Retinal pigment epithelial cell (primary cell): ENCODE results near the gene DNAJC16.

ENCODE experiments used
- DNase-seq: peaks from one replicate; pipeline ENCODE4 v3.0.0-alpha.2; 2010; ENCODE audit warnings: low read depth
- H3K4me3 ChIP-seq: 2 replicates; pipeline ENCODE4 v1.5.1; 2011; ENCODE audit warnings: mild to moderate bottlenecking, low read length, control low read depth, moderate library complexity
- CTCF ChIP-seq: conservative IDR thresholded peaks from 2 replicates; pipeline ENCODE4 v1.5.1; 2011; ENCODE audit warnings: low read depth, low read length, control low read depth, inconsistent platforms

DNAJC16 gene

DNA sequence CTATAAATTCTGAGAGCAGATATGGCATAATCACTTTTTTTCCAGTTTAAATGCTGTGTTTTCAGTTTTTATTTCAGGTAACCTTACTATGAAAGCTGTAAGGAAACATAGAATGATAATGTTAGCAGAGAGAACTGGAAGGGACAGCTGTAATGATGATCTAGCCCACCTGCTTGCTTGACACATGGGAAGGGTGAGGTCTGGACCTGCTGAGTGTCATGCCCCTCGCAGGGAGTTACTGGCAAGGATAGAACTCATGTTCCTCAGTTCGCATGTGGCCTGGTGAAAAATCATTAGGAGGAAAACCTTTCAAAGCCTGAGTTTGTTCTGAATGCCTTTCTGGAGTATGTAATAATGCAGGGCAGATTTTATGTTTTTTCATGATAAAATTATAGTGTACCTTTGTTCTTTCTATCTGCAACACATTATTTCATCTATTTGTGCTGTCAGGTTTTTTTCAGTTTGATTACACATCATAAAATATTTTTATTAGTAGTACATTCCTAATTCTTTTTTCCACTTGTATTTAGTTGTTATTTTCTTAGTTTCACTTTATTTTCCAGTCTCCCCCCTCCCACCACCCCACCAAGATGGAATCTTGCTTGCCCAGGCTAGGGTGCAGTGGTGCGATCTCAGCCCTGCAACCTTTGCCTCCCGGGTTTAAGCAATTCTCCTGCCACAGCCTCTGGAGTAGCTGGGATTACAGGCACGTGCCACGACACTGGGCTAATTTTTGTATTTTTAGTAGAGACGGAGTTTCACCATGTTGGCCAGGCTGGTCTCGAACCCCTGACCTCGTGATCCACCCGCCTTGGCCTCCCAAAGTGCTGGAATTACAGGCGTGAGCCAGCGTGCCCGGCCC, 98.6 kb downstream of the DNAJC16 start:
- DNase-seq: no peak
- TF ChIP-seq CTCF: no peak
- no peak overlapping the region for H3K4me3 ChIP-seq
